ENCODE data around the gene XXYLT1. TPM values are rescaled to one million over a fixed set of nuclear protein-coding genes. Genes with fewer than 3 reads are reported as not detected.

The XXYLT1 gene
- total RNA-seq, 2 experiments from 2014 or later, result 17.2 to 19.6 TPM

GRCh38 chr3:195246581-195246995 is 24.4 kb downstream of the XXYLT1 start:
- ChIA-PET CTCF (ENCODE audit: unreplicated experiment) (no interaction called here), POLR2A (no interaction called here)
- no peaks in the 10 kb centered on the region for H3K79me2 ChIP-seq (ENCODE audit: insufficient read depth, low read depth, low read length)
- DNase-seq (ENCODE audit: low spot score), result no peak
- no peaks in the 10 kb centered on the region for H3K9me3 ChIP-seq (ENCODE audit: low read length)
- peaks cover 3% of the 10 kb centered on the region for H3K4me1 ChIP-seq (ENCODE audit: insufficient read depth, low read length, poor library complexity, severe bottlenecking)
- H3K9me2 ChIP-seq (ENCODE audit: insufficient read depth, low read length), result no peaks in the 10 kb centered on the region
- 0 out of 2 replicates have a peak, but pooled peaks cover 6% of the 10 kb centered on the region for H3K36me3 ChIP-seq (ENCODE audit: insufficient read depth, low read length)
- BruUV-seq (replicated peaks), result no TSS peak
- no peak overlapping the region for H2AFZ ChIP-seq (ENCODE audit: low read length)
- intact Hi-C loops (cut with micrococcal nuclease; ENCODE audit: unreplicated experiment), result no loop called here
- no peak overlapping the region for H3K4me3 ChIP-seq (ENCODE audit: low read depth, low read length, poor library complexity, severe bottlenecking)
- no peaks in the 10 kb centered on the region for H4K20me1 ChIP-seq (ENCODE audit: insufficient read depth, low read length)
- no peak overlapping the region for H3K27ac ChIP-seq (ENCODE audit: low read depth, low read length, poor library complexity, severe bottlenecking)
- H3K4me2 ChIP-seq (ENCODE audit: low read length), result no peak overlapping the region
- TF ChIP-seq CTCF (conservative IDR thresholded peaks at IDR 0.05; ENCODE audit: low read length), result no peak
- TF ChIP-seq EZH2phosphoT487 (IDR thresholded peaks at IDR 0.05; ENCODE audit: borderline replicate concordance, low read depth, low read length), result no peak

GRCh38 chr3:195245531-195245951 is 25.4 kb downstream of the XXYLT1 start:
- Histone ChIP-seq H3K4me1 (ENCODE audit: insufficient read depth, low read length, poor library complexity, severe bottlenecking) (no peaks in the 10 kb centered on the region), H3K79me2 (ENCODE audit: insufficient read depth, low read depth, low read length) (no peaks in the 10 kb centered on the region), H3K4me3 (ENCODE audit: low read depth, low read length, poor library complexity, severe bottlenecking) (no peak overlapping the region), H3K9me2 (ENCODE audit: insufficient read depth, low read length) (no peaks in the 10 kb centered on the region), H3K4me2 (ENCODE audit: low read length) (no peak overlapping the region), H2AFZ (ENCODE audit: low read length) (no peak overlapping the region), H4K20me1 (ENCODE audit: insufficient read depth, low read length) (no peaks in the 10 kb centered on the region), H3K27ac (ENCODE audit: low read depth, low read length, poor library complexity, severe bottlenecking) (no peak overlapping the region), H3K36me3 (ENCODE audit: insufficient read depth, low read length) (0 out of 2 replicates have a peak, but pooled peaks cover 6% of the 10 kb centered on the region), H3K9me3 (ENCODE audit: low read length) (no peaks in the 10 kb centered on the region)
- DNase-seq (ENCODE audit: low spot score), result no peak
- no TSS peak for BruUV-seq (replicated peaks)
- TF ChIP-seq EZH2phosphoT487 (IDR thresholded peaks at IDR 0.05; ENCODE audit: borderline replicate concordance, low read depth, low read length), result no peak
- CTCF ChIA-PET (ENCODE audit: unreplicated experiment), result no interaction called here
- intact Hi-C loops (cut with micrococcal nuclease; ENCODE audit: unreplicated experiment), result no loop called here
- POLR2A ChIA-PET, result no interaction called here

GRCh38 chr3:195241592-195242355 is 29.2 kb downstream of the XXYLT1 start:
- Histone ChIP-seq H3K36me3 (ENCODE audit: insufficient read depth, low read length) (peaks cover 10% of the 10 kb centered on the region), H3K9me3 (ENCODE audit: low read length) (no peaks in the 10 kb centered on the region), H3K79me2 (ENCODE audit: insufficient read depth, low read depth, low read length) (no peaks in the 10 kb centered on the region), H3K4me2 (ENCODE audit: low read length) (no peak overlapping the region), H3K27ac (ENCODE audit: low read depth, low read length, poor library complexity, severe bottlenecking) (no peak overlapping the region), H3K4me1 (ENCODE audit: insufficient read depth, low read length, poor library complexity, severe bottlenecking) (no peaks in the 10 kb centered on the region), H3K4me3 (ENCODE audit: low read depth, low read length, poor library complexity, severe bottlenecking) (no peak overlapping the region), H4K20me1 (ENCODE audit: insufficient read depth, low read length) (no peaks in the 10 kb centered on the region), H3K9me2 (ENCODE audit: insufficient read depth, low read length) (no peaks in the 10 kb centered on the region), H2AFZ (ENCODE audit: low read length) (no peak overlapping the region)
- TF ChIP-seq CTCF (conservative IDR thresholded peaks at IDR 0.05; ENCODE audit: low read length) (no peak), EZH2phosphoT487 (IDR thresholded peaks at IDR 0.05; ENCODE audit: borderline replicate concordance, low read depth, low read length) (no peak)
- ChIA-PET CTCF (ENCODE audit: unreplicated experiment) (no interaction called here), POLR2A (no interaction called here)
- intact Hi-C loops (cut with micrococcal nuclease; ENCODE audit: unreplicated experiment), result no loop called here
- BruUV-seq (replicated peaks), result no TSS peak
- no peak for DNase-seq (ENCODE audit: low spot score)

Data from OCI-LY7 (cell line).